ENCODE measurements around the gene KLHL30.

KLHL30 gene

GRCh38 chr2:238119756-238120462 lies 18.6 kb upstream of the KLHL30 start:
- DNase-seq = no peak

GRCh38 chr2:238120463-238121298 lies 17.8 kb upstream of the KLHL30 start:
- DNase-seq = no peak

DNA sequence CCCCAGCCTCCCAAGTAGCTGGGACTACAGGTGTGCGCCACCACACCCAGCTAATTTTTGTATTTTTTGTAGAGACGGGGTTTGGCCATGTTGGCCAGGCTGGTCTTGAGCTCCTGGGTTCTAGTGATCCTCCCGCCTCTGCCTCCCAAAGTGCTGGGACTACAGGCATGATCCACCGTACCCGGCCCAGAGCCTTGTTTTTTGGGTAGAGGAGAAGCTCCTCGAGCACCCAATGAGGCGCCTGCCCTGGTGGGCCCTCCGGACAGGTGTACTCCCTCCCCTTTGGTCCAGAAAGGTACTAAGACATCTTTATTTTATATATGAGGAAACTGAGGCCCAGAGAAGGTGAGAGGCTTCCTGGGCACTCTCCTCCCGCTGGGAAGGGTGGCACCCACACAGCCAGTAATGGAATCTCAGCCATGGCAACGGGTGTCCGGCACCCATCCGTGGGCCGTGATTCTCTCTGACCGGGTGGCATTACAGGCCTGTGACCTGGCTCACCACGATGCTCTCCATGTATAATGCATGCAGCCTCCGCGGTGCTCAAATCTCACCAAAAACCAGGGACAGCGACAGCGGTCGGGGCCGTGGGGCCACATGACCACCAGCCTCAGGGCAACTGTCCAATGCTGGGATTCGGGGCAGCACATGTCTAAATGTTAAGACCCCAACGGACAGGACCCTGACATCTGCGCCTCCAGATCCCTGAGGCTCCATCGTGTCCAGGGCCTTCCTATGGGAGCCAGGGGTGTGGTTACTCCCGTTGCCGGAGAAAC lies 16.8 kb upstream of the KLHL30 start:
- DNase-seq = no peak

- DNase-seq = no peak
Observed at GRCh38 chr2:238122287-238123217, 15.9 kb upstream of the KLHL30 start.

DNA sequence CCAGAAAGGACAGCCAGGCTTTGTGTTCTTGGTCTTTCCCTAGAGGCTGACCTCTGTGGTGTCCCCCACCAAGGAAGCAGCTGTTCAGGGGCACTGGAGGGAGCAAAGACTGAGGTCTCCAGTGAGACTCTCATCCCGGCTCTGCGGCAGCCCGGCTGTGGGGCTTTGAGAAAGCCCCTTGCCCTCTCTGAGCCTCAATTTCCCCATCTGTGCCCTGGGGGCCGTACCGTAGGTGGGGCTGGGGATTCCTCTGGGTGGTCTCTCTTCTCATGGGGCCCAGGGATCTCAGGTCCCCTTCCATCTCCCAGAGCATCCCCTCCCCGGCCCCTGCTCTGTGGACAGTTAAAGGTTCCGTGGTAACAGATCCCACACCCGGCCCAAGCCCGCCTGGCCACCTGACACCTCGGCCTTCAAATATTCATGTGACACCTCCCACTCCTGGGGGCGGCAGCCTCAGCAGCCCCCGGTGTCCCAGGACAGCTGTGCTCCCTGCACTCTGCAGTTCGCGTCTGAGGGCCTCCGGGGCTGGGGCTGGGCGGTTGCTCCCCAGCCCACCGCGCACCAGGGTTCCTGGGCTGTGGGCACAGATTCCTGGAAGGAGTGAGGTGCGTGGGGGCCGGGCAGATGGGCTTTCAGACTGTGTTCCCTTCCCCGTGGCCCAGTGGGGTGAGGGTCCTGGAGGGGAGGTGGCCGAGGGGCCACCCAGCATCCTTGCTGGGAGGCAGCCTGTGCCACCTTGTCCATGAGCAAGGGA lies 15.1 kb upstream of the KLHL30 start:
- DNase-seq = no peak

- no peak for DNase-seq
Observed at GRCh38 chr2:238123991-238124470, 14.4 kb upstream of the KLHL30 start.

- DNase-seq = no peak
Observed at GRCh38 chr2:238124488-238125126, 13.9 kb upstream of the KLHL30 start.

DNA sequence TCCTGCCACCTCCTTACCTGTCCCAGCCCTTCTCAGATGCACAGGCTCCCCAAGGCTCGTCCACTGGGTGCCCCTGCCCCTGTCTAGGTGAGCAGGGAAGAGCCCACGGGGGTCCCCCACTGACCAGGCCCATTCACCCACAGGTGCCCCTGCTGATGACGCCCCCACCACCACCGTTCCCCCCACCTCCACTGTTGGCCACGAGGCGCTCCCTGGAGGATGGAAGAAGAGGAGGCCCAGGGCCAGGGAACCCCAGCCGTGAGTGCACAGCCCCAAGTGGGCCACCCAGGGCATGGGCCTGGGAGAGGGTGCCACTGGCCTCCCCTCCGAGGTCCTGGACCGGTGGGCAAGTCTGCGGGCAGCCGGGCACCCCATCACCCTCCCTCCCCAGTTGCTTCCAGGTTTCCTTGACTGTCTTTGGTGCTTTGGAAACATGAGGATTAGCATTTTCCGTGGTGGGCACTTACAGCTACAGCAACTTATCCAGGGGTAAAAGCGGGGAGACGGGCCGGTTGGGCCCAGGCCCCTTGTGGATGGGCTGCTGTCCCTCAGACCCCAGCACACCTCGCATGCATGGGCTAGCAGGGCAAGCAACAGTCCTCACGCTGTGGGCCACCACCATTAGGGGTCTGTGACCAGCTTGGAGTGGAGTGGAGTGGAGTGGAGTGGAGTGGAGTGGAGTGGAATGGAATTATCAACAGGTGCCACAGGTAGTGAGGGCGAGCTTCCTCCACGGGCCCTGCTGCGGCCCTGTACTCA lies 13.2 kb upstream of the KLHL30 start:
- no peak for DNase-seq

- no peak for DNase-seq
Observed at GRCh38 chr2:238126338-238126737, 12.1 kb upstream of the KLHL30 start.

- DNase-seq = no peak
Observed at GRCh38 chr2:238126775-238127164, 11.7 kb upstream of the KLHL30 start.

DNA sequence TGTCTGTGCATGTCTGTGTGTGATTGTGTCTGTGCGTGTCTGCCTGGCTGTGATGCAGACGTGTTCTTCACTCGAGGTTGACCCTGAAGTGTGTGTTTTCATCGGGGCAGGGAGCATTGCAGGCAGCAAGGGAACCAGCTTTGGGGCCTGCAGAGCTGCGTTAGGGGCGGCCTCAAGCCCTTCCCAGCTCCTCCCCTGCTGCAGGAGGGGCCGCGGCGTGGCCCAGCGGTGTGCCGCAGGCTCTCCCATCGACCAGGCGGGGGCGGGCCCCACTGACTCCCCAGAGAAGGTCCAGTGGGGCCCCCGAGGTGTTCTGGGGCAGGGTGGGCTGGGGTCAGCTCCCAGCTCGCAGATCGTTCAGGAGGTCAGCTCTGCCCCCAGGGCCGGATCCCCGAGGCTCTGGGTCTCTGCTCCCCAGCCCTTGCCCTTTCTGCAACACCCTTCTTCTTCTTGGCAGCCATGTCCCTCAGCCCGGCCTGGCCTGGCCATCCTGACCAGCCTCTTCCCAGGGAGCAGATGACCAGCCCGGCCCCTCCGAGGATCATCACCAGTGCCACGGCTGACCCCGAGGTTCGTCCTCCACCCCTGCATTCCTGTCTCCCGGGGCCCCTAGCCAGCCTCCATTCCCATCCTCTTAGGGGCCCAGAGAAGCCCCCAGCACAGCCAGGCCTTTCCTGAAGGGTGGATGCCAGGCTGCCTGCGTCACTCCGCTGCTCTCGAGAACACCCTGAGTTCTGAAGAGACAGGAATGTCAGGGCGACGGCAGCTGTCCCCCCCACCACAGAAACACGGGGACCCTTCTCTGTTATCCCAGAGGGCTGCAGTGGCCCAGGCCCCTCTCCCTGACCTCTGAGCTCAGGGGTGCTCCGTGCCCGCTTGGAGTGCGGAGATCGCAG lies 11.1 kb upstream of the KLHL30 start:
- no peak for DNase-seq

DNA sequence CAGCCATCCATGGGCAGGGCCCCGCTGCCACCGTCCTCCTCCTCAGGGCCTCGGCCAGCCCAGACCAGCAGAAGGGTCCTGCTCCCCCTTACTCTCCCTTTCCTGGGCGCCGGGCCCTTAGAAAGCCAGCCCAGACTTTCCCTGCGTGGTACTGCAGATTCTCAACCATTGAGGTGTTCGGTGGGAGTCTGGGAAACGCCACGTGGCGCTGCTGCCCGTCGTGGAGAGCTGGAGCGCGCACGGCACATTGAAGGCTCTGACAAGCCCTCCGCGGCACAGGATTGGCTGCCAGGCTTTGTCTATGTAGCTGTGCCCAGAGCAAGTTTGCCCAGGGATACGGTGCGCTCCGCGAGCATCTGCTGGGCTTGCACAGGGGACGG lies 10.4 kb upstream of the KLHL30 start:
- DNase-seq = no peak

GRCh38 chr2:238128534-238129001 lies 9.9 kb upstream of the KLHL30 start:
- no peak for DNase-seq

- DNase-seq = no peak
Observed at GRCh38 chr2:238129166-238130010, 9.1 kb upstream of the KLHL30 start.

DNA sequence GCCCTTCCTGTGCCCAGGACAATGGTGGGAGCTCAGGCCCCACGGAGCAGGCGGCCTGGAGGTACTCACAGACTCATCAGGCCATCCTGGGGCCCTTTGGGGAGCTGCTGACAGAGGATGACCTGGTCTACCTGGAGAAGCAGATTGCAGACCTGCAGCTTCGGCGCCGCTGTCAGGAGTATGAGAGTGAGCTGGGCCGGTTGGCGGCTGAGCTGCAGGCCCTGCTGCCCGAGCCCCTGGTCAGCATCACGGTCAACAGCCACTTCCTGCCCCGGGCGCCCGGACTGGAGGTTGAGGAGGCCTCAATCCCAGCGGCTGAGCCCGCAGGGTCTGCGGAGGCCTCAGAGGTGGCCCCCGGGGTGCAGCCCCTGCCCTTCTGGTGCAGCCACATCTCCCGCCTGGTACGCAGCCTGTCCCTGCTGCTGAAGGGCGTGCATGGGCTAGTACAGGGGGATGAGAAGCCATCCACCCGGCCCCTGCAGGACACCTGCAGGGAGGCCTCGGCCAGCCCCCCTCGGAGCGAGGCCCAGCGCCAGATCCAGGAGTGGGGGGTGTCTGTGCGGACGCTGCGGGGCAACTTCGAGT lies 8.3 kb upstream of the KLHL30 start:
- DNase-seq = no peak

DNA sequence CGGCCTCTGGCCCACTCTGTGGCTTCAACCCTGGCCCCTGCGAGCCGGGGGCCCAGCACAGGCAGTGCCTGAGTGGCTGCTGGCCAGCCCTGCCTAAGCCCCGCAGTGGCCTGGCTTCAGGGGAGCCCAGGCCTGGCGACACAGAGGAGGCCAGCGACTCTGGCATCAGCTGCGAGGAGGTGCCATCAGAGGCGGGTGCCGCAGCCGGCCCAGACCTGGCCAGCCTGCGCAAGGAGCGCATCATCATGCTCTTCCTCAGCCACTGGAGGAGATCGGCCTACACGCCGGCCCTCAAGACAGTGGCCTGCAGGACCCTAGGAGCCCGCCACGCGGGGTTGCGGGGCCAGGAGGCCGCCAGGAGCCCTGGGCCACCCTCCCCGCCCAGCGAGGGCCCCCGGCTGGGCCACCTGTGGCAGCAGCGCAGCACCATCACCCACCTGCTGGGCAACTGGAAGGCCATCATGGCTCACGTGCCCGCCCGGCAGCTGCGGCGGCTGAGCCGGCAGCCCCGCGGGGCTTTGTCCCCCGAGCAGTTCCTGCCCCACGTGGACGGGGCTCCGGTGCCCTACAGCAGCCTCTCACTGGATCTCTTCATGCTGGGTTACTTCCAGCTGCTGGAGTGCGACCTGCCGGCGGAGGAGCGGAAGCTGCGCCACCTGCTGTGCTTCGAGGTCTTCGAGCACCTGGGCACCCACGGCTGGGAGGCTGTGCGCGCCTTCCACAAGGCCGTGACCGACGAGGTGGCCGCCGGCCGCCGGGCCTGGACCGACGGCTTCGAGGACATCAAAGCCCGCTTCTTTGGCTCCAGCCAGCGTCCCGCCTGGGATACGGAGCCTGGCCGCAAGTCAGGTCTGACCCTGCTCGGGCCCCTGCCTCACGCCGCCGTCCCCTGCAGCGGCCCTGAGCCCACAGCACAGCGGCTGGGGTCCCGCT lies 7.5 kb upstream of the KLHL30 start:
- no peak for DNase-seq
